Frontal cortex (tissue), 4 donors: ENCODE data around the gene BCR. TPM values are rescaled to one million over a fixed set of nuclear protein-coding genes. Genes with fewer than 3 reads are reported as not detected.
A peak's percentile ranks its signal among the peaks of the same experiment; 100 is the strongest.
"Not testable (repeated sequence)": the region's sequence is repeated elsewhere in the genome, so short reads cannot be mapped to it uniquely, and the experiment has no call there.

Source experiments
- DNase-seq, 2 donors: peaks; one replicate each; pipeline ENCODE4 v3.0.0; 2012; ENCODE audit warnings: low spot score in 2 of 2
- FAIRE-seq: peaks from 2 replicates; lab custom pipeline; 2012; peaks lifted over from hg19 to GRCh38; lab: Jason Lieb, UNC
- total RNA-seq: library from RNA; depleted of rRNA; stranded (reverse); fragments of >200 nt; gene quantifications from one replicate; pipeline ENCODE4 v1.2.3, GENCODE V29; 2014
- donor health status: control.
- donor health status: control.
- donor health status: control.

The BCR gene
- total RNA-seq, 1 donor from 2014 or later, result 46.1 TPM

- DNase-seq (no peak), FAIRE-seq (no peak)
Observed at GRCh38 chr22:23294221-23294620, 113.9 kb downstream of the BCR start.

GRCh38 chr22:23300476-23300875 is 120.2 kb downstream of the BCR start:
- FAIRE-seq, result no peak
- no peak for DNase-seq

GRCh38 chr22:23301591-23301990 is 121.3 kb downstream of the BCR start:
- FAIRE-seq, result no peak
- no peak for DNase-seq

- no peak for DNase-seq
- FAIRE-seq, result no peak
Observed at GRCh38 chr22:23302171-23303002, 122.1 kb downstream of the BCR start.

- FAIRE-seq (no peak), DNase-seq (peak in 1 of 2 donors; percentile 65)
Observed at GRCh38 chr22:23305321-23305910, 125.1 kb downstream of the BCR start.

GRCh38 chr22:23305922-23306374 is 125.6 kb downstream of the BCR start:
- DNase-seq, result peak; percentile 59 to 86
- FAIRE-seq, result no peak

- DNase-seq (no peak), FAIRE-seq (no peak)
Observed at GRCh38 chr22:23306438-23306921, 126.2 kb downstream of the BCR start.

- no peak for FAIRE-seq
- DNase-seq, result no peak
Observed at GRCh38 chr22:23306926-23307325, 126.6 kb downstream of the BCR start.

- FAIRE-seq, result not testable (repeated sequence)
Observed at GRCh38 chr22:23307511-23307910, 127.2 kb downstream of the BCR start.

GRCh38 chr22:23309261-23309660 is 129.0 kb downstream of the BCR start:
- FAIRE-seq, DNase-seq: not testable (repeated sequence)

More at GRCh38 chr22:23307511-23307910, 127.2 kb downstream of the BCR start:
- not testable (repeated sequence) for DNase-seq

GRCh38 chr22:23310443-23311097 is 130.3 kb downstream of the BCR start:
- not testable (repeated sequence) for FAIRE-seq, DNase-seq

GRCh38 chr22:23311635-23312420 is 131.5 kb downstream of the BCR start:
- not testable (repeated sequence) for DNase-seq, FAIRE-seq

- DNase-seq (no peak), FAIRE-seq (no peak)
Observed at GRCh38 chr22:23313791-23314567, 133.7 kb downstream of the BCR start.

GRCh38 chr22:23315341-23315917 is 135.1 kb downstream of the BCR start:
- no peak for DNase-seq
- FAIRE-seq, result no peak

- DNase-seq, FAIRE-seq: not testable (repeated sequence)
Observed at GRCh38 chr22:23316596-23316995, 136.3 kb downstream of the BCR start.

- FAIRE-seq, DNase-seq: not testable (repeated sequence)
Observed at GRCh38 chr22:23318316-23318715, 138.0 kb downstream of the BCR start.

GRCh38 chr22:23322497-23323080 is 142.3 kb downstream of the BCR start:
- FAIRE-seq, DNase-seq: not testable (repeated sequence)
